GM18498 (cell line): ENCODE results near the gene ZDHHC17.
A peak's percentile ranks its signal among the peaks of the same experiment; 100 is the strongest.

ENCODE experiments used
- ATAC-seq: cut with Tn5 transposase; IDR thresholded peaks from one replicate; pipeline ENCODE4 v1.9.1; 2021; ENCODE audit warnings: mild to moderate bottlenecking, moderate library complexity; ENCODE audit not compliant: unreplicated experiment

The ZDHHC17 gene

DNA sequence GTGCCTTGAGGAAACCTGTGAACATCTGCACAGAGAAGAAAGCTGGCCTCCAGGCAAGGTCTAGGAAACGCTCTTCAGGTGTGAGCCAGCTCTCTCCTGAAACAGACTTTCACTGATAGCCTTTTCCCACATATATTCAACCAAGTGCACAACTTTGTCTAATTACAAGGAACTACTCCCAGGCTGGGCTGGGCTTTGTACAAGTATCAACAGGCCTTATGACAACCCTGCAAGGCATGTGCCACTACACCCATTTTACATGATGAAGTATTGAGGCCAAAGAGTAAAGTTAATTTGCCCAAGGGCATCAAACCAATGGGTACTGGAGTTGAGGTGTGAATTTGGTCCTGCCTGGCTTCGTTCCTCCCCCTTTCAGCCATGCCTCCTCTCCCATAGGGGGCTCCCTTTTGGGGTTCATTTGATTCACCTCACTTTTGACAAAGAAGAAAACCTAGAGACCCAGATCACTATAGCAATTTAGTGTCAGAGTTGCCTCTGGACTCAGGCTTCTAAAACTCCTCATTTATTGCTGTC lies 112.8 kb downstream of the ZDHHC17 start:
- ATAC-seq, result no peak

DNA sequence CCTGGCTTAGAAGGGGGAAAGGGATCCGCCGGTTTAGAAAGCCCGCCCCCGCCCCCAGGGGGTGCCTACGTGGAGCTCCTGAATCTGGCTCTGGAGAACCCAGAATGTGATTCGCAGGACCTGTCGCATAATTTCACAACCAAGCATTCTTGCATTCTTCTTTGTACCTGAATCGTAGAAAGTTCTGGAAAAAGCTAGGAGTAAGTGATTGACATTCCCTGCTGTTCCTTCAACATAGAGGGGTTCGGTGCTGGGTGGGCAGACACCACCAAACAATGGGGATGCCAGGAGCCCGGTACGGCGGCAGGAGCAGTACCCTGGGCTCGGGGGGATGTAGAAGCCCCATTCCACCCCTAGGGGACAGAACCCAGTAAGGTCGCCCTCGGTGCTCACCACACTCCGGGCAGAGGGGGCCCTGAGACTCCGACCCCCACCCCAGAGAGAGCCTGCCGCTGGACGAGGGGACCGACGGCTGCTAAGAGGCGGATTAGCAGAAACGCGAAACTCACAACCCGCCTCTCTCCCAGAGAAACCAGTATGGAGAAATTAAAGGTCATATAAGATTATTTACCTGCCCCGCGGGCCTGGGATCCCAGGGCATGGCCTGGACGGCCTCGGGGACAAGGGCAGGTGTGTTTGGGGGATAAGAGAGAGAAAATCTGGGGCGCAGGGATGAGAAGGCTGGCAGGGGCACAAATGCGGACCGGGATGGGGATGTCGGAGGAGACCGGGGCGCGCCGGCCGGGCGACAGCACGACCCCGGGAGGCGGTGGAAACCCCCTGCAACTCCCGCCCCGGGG lies 114.4 kb downstream of the ZDHHC17 start:
- peak; percentile 41 for ATAC-seq

DNA sequence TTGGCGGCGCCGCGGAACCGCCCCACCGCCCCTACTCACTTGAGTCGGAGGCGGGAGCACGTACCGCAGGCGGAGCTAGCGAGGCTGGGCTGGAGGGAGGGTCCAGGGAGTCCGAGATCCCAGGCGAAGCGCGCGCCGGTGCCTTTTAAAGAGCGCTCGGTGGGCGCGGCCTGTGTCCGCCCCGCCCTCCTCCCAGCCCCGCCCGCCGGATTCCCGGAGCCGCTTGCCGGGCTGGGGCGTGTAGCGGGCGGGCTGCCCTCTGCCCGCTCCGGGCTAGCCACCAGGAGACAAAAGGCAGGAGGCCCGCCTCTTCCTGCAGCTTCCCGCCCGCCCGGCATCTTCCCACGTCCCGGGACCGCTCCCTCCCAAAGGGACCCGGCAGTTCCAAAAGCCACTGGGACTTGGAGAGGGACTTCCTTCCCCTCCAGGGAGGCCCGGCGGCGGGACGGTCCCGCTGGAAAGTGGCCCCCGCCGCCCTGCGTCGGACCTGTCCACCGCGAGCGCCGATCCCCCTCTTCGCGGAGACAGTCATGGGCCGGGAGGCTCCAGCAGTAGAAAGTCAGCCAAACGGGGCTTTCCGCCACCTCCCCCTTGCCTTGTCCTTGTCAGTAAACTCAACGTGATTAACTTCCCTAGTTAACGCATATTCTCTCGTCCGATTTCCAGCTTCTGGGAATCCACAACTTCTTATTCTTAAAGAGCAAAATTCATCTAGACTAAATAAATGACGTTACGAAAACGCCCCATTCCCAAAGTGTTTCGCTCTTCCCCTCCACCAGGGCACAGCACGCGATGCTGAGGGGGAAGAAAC lies 115.2 kb downstream of the ZDHHC17 start, which contains the start of gene CSRP2:
CSRP2 (minus strand) TSS at position 121 of the 811 bp plus-strand sequence. CDS start 12,759 bp downstream, outside the sequence.
- ATAC-seq, result peak; percentile 94

DNA sequence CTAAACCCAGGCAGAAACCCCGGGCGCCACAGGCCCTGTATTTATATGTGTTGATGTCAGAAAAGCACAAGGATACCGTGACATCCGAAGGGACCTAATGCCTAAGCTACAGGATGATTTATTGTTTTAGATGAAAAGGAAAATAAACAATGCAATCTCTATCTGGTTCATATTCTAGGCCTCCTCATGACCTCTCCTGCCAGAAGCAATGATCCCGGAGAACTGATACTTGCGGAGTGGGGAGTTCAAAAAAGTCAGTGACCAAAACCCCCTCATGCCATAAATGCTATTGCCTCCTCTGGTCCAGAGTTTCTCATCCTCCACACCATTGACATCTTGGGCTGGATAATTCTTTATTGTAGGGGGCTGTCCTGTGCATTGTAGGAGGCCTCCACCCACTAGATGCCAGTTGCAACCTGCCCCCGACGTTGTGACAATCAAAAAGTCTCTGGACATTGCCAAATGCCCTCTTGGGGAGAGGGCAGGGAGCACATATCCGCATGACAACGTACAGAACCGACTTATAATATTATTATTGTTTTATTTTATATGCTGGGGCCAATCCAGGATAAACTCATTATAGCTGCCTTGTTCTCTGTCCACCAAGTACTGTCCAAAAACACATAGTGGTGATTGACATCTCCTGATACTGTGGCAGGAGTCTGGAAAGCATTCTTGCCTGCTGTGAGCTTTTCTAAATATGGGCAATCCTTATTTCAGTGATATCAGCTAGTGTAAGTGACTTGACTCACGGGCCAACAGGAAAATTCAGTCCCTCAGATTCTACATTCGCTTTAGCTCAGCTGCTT lies 116.0 kb downstream of the ZDHHC17 start:
- peak; percentile 5 for ATAC-seq

DNA sequence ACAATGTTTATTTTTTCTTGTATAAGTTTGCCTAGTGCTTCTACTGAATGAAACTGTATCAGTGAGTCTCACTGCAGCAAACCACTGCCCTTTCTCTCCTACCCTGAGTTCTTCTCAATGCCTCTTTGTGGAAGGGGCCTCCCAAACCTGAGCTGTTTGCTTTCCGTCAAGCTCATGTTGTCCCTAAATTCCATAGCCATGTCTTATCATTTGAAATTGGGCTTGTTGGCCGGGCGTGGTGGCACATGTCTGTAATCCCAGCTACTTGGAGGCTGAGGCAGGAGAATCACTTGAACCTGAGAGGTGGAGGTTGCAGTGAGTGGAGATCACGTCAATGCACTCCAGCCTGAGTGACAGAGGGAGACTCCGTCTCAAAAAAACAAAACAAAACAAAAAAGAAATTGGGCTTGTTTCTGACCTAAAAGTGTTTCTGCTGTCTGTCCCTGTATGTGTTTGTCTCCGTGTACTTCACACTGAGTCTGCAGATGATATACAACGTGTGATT lies 116.7 kb downstream of the ZDHHC17 start:
- no peak for ATAC-seq

DNA sequence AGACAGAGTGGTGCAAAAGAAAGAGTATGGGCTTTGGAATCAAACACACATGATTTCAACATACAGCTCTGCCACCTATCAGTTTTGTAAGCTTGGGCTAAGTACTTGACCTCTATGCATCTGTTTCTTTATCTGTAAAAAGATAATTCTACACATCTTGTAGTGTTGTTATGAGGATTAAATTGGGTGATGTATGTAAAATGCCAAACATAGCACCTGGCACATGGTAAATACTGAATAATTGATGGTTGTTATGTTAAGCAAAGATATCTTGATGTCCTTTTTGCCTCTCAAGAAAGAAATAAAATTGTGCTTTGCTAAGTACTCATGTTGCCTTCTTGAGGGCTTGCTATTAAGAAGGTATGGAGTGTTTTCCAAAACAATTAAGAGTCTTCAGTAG lies 117.2 kb downstream of the ZDHHC17 start:
- no peak for ATAC-seq

DNA sequence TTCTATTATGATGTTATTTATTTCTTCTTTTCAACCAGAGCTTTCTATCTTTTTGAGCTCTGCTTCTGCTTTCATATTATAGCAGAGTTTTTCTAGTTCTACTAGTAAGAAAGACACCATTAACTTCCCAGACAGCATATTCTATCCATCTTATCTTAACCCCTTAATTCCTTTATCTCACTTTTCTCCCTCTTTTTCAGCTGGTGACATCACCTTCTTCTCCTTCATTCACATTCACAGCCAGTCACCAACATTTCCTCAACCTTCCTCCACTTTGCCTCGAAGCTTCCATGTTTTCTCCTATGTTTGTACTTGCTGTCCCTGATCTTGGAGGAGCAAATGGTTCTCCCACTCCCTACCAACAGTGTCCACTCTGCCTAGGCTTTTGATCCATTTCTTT lies 118.5 kb downstream of the ZDHHC17 start:
- ATAC-seq, result no peak

DNA sequence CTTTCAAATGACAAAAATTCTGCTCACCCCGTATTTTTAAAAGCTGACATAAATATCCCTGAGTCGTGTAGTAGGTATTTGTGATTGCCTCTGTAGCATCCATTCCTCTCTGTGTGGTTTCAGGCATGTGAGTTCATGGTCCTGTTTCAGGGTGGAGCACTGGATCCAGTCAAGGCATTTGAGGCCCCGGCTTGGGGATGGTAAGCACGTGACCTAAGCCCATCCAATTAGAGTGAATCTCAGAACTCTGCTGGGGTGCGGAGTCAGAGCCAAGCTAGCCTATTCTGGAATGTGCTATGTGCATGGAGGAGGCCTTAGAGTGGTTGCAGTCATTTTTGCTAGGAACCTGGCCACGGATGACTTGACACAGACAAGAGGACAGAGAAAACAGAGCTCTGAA lies 119.2 kb downstream of the ZDHHC17 start:
- ATAC-seq, result no peak

DNA sequence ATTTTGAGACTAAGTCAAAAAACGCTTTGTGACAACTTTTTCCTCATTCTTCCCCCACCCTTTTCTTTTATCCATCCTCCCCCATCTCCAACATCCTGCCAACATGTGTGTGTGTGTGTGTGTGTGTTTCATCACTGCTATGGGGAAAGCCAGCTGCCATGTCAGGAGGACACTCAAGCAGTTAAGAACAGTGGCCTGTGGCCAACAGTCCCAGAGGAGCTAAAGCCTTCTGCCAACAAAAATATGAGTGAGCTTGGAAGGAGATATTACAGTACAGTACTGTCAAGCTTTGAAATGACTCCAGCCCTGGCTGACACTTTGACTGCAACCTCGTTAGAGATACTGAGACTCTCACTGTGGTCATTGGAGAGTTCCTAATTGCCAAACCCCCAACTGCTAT lies 119.9 kb downstream of the ZDHHC17 start:
- ATAC-seq, result no peak

DNA sequence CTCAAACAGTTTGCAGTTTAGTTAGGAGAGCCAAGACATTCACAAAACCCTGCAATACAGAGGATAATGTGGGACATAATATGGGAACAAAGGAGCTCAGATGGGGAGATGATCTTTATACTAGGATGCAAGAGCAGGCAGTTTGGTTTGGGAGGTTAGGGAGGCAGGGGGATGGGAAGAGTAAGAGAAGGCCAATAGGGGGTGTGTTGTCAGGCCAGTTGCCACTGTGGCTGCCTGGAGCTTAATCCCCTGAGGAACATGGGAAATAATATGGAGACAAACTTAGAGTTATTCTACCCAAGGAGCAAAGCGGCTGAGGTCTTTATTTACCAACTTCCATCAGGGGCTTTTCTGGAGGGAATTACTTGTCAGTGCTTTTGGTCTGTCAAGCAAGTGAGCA lies 124.9 kb downstream of the ZDHHC17 start:
- no peak for ATAC-seq

DNA sequence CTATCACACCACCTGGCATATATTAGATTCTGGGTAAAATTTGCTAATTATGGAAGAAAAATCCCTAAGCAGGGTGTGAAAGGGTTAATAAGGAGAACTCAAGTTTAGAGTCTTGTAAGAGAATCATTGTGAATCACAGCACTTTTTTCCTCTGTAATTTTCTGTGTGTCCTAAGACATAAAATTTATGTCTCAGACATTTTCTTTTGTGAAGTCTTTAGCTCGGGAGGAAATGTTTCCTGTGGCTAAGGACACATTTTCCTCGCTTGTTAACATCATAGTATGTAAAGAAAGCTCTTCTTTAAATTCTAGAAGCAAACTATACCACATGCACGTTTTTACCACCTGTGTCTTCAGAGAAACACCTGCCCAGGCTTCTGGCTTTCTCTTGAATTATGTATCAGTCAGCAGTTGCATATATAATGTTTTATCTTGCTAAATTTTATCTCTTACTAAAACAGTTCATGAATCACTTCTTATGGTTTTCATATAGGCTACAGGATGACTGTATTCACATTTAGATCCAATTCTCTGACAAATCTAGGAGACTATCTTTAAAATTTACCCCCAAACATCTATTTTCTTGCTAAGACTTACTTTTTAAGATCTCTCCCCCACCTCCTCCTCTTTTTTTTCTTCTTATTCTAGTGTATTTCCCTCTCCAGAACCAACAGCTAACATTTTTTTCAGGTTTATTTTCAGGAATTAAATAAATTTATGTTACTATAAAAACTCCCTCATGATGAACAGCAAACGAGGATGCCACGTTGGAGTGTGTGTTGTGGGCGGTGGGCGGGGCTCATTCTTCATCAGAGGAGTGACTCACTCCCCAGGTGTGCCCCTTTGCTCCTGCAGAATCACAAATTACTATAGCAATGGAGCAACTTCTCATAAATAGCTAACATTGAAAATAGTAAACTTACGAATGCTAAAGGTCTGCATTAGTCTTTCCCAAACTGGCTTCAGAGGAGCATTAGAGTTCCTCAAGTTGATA lies 126.5 kb downstream of the ZDHHC17 start:
- no peak for ATAC-seq

DNA sequence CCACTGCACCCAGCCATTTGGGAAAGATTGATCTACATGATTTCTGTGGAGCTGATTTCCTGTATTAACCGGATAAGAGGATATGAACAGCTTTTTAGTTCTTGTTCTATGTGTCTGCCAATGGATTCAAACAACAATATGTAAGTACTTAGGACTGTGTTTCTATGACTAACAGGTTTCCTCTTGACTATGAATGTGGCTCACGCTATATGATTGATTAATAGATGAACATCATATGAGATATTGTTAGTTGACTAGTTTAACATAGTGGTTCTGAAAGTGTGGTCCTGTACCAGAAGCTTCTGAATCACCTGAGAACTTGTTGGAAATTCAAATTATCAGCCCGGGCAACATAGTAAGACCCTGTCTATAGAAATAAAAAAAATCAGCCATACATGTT lies 127.7 kb downstream of the ZDHHC17 start:
- no peak for ATAC-seq

DNA sequence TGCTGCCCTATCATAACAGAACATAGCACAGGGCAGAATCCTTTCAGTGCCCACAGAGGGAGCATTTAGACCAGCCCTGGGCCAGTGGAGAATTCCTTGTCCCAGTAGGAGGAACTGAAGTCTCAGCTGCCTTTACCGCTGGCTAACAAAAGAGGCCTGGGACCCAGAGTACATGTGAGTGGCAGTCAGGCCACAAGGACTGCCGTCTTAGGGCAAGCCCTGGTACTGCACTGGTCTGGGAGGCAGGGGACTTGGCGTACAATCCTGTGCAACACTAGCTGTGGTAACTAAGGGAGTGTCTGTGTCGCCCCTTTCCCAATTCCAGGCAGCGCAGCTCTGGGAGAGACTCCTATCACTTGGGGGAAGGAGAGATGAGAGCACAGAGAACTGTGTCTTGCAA lies 131.9 kb downstream of the ZDHHC17 start:
- ATAC-seq, result no peak

DNA sequence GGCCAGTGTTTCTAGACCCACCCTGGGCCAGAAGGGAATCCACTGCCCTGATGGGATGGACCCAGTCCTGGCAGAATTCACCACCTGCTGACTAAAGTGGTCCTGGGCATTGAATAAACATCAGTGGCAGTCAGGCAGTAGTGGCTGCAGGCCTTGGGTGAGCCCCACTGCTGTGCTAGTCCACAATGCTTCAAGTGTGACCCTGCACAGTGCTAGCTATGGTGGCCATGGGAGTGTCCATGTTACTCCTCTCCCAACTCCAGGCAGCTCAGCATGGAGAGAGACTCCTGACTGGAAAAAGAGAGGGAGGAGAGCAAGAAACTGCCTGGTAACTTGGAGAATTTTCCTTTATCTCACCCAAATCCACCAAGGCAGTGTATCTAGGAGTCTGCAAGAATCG lies 132.4 kb downstream of the ZDHHC17 start:
- ATAC-seq, result no peak

DNA sequence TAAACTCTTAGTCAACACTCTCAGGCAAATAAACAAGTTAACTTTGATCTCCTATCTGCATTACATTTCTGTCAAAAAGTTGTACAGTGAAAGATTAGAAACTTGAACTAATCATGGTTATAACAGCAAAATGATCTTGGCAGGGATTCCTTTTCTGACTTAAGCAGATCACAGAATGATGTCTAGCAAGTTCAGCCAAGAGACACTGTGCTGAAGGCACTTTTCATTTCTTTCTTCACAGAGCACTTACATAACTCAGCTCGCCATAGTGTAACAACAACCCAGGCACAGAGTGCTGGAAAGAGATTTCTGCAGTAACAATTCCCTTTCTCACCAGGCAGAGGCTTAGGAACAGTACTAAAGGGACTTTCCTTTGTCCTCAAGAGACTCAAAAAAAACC lies 134.5 kb downstream of the ZDHHC17 start:
- no peak for ATAC-seq

DNA sequence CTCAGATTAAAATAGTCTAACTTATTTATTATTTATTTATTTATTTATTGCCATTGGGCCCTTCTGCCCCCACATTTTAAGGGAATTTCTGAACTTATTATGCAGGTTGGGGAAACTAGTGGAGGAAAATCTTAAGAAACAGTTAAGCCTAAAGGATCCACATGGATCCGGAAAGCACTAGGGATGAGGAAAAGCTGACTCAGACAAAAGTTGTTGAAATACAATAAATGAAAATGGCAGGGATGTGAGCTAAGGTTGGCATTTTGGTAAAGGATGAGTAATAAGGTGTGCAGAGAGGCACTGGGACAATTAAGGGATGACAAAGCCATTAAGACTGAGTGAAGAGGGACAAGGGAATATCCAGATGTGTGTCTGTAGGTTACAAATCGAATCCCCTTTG lies 135.6 kb downstream of the ZDHHC17 start:
- no peak for ATAC-seq

DNA sequence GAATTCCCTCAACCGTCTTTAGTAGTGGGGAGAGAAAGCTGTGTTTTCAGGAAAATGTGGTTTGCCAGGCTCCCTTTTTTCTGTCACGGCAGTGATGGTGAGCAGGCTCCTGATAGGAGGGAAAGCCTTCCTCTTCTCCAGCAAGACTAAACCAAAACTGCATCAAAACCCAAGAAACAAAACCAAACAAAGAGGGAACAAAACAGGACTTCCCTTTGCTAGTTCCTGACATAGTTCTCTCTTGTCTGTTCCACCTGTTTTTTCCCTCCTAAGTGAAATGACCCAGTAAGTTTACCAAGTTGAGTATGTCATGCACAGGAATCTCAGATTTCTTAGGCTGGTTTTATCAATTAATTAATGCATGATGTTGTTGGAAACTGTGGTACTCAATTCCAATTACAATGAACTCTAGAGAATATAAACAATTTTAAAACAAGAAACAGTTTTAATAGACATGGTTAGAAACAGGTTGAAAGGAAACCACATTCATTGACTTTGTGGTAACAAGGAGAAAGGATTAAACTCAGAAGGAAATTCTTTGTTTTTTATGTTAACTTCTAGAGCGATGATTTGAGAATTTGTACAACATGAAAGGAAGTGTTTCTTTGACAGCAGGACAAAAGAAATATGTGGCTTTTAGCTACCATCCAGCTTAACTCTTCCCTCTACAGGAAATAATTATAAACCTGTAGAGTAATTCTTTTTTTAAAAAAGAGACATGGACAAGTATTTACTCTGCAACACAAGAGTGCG lies 137.9 kb downstream of the ZDHHC17 start:
- no peak for ATAC-seq
